ENCODE results near the gene MAGI1.
"Not testable (repeated sequence)": the region's sequence is repeated elsewhere in the genome, so short reads cannot be mapped to it uniquely, and the experiment has no call there.

The MAGI1 gene

DNA sequence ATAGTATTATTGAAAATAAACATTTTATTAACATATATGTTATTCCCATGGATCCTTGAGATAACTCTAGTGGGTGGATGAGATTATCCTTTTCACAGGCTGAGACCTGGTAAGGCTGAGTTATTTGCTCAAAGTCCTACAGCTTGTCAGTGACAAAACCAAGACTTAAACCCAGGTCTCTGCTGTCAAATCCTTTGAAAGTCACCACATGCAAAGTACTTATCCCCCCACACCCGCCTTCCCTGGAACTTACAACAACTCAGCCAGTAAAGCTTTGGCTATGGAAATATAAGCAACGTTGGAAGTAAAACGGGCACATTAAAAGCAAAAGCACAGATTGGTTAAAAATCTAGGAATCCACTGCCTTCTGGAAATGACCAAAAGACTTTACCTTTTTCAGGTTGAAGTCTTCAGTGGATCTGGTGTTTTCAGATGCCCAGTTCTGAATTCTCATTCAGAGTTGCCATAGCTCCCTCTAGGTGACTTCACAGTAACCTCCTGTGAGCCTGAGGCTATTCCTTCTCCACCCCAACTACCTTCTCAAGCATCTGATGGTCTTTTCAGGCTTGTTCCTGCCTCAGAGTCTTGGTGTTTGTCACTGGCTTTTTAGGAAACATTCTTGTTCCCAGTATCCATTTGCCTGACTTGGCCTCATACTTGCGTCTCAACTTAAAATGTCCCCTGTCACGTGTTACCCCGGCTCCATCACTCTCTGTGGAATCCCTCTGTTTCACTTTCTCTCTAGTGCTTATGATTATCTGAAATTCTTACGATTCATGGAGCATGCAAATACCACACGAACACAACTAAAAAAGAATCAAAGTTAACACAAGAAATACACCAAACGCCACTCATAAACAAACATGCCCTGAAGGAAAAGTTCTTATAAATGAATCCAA is 131.2 kb downstream of the MAGI1 start:
- H3K4me1 Mint-ChIP-seq: no peaks in the 10 kb centered on the region
- no peaks in the 10 kb centered on the region for H3K9me3 Mint-ChIP-seq
- H3K4me3 Mint-ChIP-seq: no peak overlapping the region
- H3K27ac Mint-ChIP-seq: no peak overlapping the region
- DNase-seq (ENCODE audit: low spot score in 2 of 2) (no peak), ATAC-seq (no peak)
- no peaks in the 10 kb centered on the region for H3K36me3 Mint-ChIP-seq

DNA sequence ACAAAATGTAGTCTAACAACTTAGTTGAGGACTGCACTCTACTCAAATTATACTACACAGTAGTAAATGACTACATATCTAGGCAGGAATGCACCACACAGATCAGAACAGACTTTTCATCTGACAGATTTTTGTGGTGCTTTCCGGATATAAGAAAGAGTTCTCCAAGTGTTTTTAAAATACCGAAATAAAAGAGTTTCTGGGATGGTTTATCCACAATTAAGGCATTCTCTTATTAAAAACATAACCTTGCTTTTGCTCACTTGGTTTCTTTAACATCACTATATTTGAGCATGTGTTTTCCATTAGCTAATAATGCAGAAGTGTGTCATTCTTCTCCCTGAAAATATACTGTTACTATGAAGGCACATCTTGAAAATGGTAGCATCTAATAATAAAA is 132.9 kb downstream of the MAGI1 start:
- H3K27ac Mint-ChIP-seq: no peak overlapping the region
- no peak overlapping the region for H3K4me3 Mint-ChIP-seq
- no peaks in the 10 kb centered on the region for H3K36me3 Mint-ChIP-seq
- ATAC-seq: no peak
- no peak for DNase-seq (ENCODE audit: low spot score in 2 of 2)
- no peaks in the 10 kb centered on the region for H3K9me3 Mint-ChIP-seq
- H3K4me1 Mint-ChIP-seq: no peaks in the 10 kb centered on the region

DNA sequence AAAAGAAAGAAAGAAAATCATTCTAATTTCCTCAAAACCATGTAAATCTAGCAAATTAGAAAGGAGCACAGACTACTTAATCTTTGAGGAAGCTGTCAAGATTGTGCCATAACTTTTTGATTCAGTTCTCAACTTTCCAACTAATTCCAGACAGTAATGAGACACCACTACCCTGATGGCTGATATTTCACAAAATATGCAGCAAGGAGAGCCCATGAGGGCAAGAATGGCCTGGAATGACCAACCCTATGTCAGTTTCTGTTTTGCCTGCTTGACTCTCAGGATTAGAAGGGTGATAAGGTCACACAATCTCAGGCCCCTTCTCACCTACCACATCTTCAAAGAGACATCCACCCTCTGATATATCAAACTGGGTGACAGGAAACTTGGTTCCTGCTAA is 134.7 kb downstream of the MAGI1 start:
- H3K4me3 Mint-ChIP-seq: no peak overlapping the region
- ATAC-seq (no peak), DNase-seq (ENCODE audit: low spot score in 2 of 2) (no peak)
- H3K9me3 Mint-ChIP-seq: no peaks in the 10 kb centered on the region
- no peaks in the 10 kb centered on the region for H3K36me3 Mint-ChIP-seq
- no peaks in the 10 kb centered on the region for H3K4me1 Mint-ChIP-seq
- H3K27ac Mint-ChIP-seq: no peak overlapping the region

DNA sequence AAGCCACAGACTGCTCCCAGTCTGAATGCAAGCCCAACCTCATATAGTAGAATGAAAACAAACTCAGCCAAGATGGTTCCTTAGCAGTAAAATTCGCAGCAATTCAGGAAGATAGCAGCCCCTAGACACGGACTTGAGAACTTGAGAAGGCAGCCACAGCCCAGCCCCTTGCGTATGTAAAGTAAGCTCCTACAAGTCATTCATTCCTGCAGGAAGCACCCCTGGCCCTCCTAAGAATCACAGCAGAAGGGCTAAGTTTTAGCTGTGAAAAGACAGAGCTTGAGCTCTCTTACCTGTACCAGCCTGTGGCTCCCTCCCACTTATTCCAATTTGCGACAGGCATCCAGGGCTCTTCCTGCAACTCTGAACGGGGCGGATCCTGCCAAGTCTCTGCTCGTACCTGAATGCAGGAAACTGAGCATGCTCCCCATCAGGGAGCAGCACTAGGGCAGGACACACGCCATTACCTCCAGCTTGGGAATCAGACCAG is 136.4 kb downstream of the MAGI1 start:
- no peak for ATAC-seq
- no peak for DNase-seq (ENCODE audit: low spot score in 2 of 2)
- H3K9me3 Mint-ChIP-seq: no peaks in the 10 kb centered on the region
- no peak overlapping the region for H3K4me3 Mint-ChIP-seq
- no peaks in the 10 kb centered on the region for H3K4me1 Mint-ChIP-seq
- H3K36me3 Mint-ChIP-seq: no peaks in the 10 kb centered on the region
- H3K27ac Mint-ChIP-seq: no peak overlapping the region

DNA sequence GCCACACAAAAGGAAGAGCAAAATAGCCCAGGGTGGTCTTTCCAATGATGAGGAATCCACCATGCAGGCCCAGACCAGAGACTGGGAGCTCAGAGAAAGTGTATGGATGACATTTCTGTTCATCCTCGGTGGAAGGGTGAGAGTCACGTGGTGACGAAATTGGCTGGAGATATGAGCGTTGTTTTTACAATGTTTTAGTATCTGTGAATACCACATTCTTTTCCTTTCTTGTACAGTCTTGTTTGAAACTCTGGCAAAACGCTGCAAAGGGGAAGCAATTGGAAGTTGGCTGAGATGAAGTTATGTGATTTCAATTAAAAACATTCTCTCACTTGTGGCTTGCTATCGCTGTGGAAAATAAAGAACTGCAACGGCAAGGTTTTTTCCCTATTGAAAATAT is 137.5 kb downstream of the MAGI1 start:
- ATAC-seq (no peak), DNase-seq (ENCODE audit: low spot score in 2 of 2) (no peak)
- Mint-ChIP-seq H3K36me3 (no peaks in the 10 kb centered on the region), H3K4me1 (no peaks in the 10 kb centered on the region), H3K4me3 (no peak overlapping the region), H3K9me3 (no peaks in the 10 kb centered on the region), H3K27ac (no peak overlapping the region)

DNA sequence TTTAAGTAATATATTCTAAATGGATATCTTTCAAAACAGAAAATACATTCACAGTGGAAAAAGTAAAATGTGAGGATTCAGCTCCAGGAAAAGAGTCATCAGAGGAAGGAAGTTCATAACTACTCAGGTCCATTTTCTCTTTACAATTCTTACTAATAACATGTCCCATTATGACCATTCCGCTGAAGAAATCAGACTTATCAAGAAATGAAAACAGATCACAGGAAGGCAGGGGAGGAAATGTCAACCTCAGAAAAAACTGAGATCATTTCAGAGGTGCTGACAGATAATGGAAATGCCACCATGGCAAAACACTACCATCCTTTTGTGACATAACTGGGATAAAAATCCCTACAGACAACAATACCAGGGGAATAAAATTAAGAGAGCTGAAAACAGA is 139.5 kb downstream of the MAGI1 start:
- ATAC-seq: no peak
- no peak for DNase-seq (ENCODE audit: low spot score in 2 of 2)
- Mint-ChIP-seq H3K4me3 (no peak overlapping the region), H3K4me1 (no peaks in the 10 kb centered on the region), H3K27ac (no peak overlapping the region), H3K36me3 (no peaks in the 10 kb centered on the region), H3K9me3 (no peaks in the 10 kb centered on the region)

DNA sequence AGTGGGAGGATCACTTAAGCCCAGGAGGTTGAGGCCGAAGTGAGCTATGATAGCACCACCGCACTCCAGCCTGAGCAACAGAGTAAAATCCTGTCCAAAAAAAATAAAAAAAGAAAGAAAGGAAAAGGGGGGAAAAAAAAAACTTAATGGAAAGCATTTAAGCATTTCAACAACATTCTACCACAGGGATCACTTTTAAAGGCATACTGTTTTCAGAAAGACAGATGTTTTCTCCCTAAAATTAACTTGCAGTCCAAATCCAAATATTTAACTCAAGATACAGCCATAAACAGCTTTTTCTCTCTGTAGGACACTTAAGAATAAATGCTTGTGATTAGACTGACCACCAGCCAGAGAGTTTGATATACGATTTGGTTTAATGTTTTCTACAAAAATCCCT is 141.0 kb downstream of the MAGI1 start:
- Mint-ChIP-seq H3K9me3 (no peaks in the 10 kb centered on the region), H3K27ac (no peak overlapping the region), H3K4me3 (no peak overlapping the region), H3K36me3 (no peaks in the 10 kb centered on the region), H3K4me1 (no peaks in the 10 kb centered on the region)
- ATAC-seq: no peak
- DNase-seq (ENCODE audit: low spot score in 2 of 2): no peak

DNA sequence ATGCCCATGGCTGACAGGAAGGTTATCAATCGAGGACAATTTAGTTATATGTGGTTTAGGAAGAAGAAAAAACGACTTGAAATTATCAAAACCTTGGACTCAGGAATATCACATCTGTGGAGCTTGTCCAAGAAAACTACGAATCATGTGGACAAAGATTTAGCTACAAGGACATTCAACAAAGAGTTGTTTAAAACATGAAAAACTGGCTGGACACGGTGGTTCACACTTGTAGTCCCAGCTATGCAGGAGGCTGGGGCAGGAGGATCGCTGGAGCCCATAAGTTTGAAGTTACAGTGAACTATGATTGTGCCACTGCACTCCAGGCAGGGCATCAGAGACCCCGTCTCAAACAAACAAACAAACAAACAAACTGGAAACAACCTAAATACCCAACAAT is 142.4 kb downstream of the MAGI1 start:
- no peaks in the 10 kb centered on the region for H3K36me3 Mint-ChIP-seq
- no peak overlapping the region for H3K27ac Mint-ChIP-seq
- no peaks in the 10 kb centered on the region for H3K9me3 Mint-ChIP-seq
- DNase-seq (ENCODE audit: low spot score in 2 of 2) (no peak), ATAC-seq (no peak)
- no peaks in the 10 kb centered on the region for H3K4me1 Mint-ChIP-seq
- no peak overlapping the region for H3K4me3 Mint-ChIP-seq

DNA sequence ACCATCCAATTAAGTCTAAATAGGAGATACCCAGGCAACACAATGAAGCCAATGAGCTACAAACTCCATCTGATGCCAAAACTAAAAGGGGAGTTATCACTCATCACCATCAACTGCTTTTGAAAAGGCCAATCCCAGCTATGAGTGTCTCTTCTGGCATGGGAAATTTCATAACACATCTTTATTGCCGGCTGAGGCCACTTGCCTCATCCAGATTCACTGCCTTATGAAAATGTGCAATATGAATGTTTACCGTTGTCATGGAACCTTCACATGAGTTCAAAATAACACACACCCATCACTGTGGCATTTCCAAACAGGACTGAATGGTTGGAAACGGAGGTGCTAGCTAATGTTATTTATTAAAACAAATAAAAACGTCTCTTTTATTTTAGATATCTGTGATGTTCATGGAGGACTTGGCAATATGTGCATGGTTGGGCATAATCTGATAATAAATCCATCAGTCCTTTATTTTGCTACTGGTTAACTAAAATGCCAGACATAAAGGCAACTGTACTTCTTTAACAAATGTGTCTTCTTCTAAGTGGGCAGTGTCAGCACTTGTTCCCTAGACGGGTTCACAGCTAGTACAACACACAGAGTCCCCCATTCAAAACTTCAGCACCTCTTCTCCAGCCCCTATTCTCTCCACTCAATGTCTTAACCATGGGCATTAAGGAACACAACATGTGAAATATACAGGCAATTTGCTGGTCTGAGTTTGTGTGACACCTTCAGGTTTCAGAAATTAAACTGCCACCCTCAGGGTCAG is 143.9 kb downstream of the MAGI1 start:
- Mint-ChIP-seq H3K9me3 (peaks cover 3% of the 10 kb centered on the region), H3K4me3 (no peak overlapping the region), H3K4me1 (no peaks in the 10 kb centered on the region), H3K27ac (no peak overlapping the region), H3K36me3 (no peaks in the 10 kb centered on the region)
- ATAC-seq: no peak
- no peak for DNase-seq (ENCODE audit: low spot score in 2 of 2)

DNA sequence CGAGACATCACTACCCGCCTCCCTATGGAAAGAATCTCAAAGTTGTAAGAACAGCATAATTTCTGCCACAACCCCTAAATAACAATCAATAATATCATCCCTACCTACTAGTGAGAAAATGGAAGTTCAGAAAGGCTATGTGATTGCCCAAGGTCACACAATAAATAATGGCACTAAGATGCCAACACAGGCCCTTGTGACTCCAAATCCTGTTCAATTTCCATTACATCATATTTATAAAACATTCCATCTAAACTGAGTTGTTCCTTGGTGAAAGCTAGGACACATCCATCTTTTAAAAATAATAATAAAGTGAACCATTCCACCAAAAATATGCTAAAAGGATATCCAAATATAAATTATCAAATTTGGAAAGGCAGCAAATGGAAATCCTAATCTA is 144.6 kb downstream of the MAGI1 start:
- no peak for ATAC-seq
- H3K4me3 Mint-ChIP-seq: no peak overlapping the region
- no peak for DNase-seq (ENCODE audit: low spot score in 2 of 2)
- peaks cover 3% of the 10 kb centered on the region for H3K9me3 Mint-ChIP-seq
- H3K36me3 Mint-ChIP-seq: no peaks in the 10 kb centered on the region
- no peaks in the 10 kb centered on the region for H3K4me1 Mint-ChIP-seq
- no peak overlapping the region for H3K27ac Mint-ChIP-seq

DNA sequence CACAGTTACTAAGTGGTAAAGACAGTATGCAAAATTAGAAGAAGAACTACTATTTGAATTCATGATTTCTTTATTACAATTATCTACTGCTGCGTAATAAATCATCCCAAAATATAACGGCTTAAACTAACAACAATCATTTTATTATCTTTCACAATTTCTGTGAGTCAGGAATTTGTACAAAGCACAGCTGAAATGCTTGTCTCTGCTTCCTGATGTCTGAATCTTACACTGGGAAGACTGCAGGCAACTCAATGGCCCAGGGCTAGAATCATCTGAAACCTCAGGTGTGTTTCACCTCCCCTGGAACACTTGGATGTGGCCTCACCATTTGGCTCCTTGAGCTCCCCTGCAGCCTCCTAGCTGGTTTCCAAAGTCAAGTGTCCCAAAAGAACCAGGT is 145.1 kb downstream of the MAGI1 start:
- no peak for DNase-seq (ENCODE audit: low spot score in 2 of 2)
- H3K36me3 Mint-ChIP-seq: no peaks in the 10 kb centered on the region
- no peak overlapping the region for H3K27ac Mint-ChIP-seq
- peaks cover 3% of the 10 kb centered on the region for H3K9me3 Mint-ChIP-seq
- no peak overlapping the region for H3K4me3 Mint-ChIP-seq
- H3K4me1 Mint-ChIP-seq: no peaks in the 10 kb centered on the region
- no peak for ATAC-seq

DNA sequence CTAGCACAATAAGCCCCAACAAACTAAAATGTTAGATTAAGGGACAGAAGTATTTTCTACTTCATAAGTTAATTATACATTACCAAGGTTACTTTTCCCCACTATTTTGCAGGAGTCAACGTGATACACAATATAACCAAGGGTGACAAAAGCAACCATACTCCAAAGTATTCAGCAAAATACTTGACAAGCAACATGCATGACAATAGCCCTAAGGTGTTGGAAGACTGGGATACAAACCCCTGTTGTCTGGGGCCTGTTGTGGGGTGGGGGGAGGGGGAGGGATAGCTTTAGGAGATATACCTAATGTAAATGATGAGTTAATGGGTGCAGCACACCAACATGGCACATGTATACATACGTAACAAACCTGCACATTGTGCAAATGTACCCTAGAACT is 147.2 kb downstream of the MAGI1 start:
- not testable (repeated sequence) for H3K27ac Mint-ChIP-seq; DNase-seq (ENCODE audit: low spot score in 2 of 2); H3K36me3 Mint-ChIP-seq; H3K9me3 Mint-ChIP-seq; H3K4me1 Mint-ChIP-seq; ATAC-seq; H3K4me3 Mint-ChIP-seq

DNA sequence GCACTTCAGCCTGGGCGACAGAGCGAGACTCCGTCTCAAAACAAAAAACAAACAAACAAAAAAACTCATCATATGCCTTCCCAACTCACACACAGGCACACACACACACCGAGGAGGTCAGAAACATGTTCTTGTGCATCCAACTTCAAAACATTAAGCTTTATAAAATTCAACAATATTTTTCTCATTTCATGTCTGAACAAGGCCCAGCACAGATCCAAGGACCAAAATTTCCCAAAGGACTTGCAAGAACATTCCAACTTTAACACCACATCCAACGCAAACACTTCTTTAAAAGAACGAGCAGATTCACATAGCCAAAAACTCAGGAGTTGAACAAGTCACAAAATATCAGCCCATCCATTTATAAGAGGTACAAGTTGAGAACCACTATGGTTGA is 148.4 kb downstream of the MAGI1 start:
- Mint-ChIP-seq H3K4me1 (no peaks in the 10 kb centered on the region), H3K36me3 (no peaks in the 10 kb centered on the region), H3K27ac (no peak overlapping the region), H3K9me3 (peaks cover 5% of the 10 kb centered on the region), H3K4me3 (no peak overlapping the region)
- DNase-seq (ENCODE audit: low spot score in 2 of 2) (no peak), ATAC-seq (no peak)

DNA sequence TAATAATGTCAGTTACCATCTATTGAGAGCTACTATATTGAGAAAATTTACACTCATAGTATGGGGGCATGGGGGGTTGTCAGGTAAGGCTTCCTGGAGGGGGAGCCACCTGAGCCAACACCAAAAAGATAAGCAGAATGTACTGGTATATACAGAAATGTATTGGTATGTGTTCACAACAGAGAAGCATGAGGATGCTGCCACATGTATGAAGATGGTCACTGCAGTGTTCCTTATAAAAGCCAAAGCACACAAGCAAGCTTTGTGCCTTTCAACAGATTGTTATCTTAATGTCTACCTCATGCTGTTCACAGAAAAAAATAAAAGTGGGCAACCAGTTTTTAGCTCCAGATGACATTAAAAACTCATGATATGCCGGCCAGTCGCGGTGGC is 149.0 kb downstream of the MAGI1 start:
- no peaks in the 10 kb centered on the region for H3K4me1 Mint-ChIP-seq
- H3K9me3 Mint-ChIP-seq: peaks cover 5% of the 10 kb centered on the region
- no peak for DNase-seq (ENCODE audit: low spot score in 2 of 2)
- H3K36me3 Mint-ChIP-seq: no peaks in the 10 kb centered on the region
- H3K27ac Mint-ChIP-seq: no peak overlapping the region
- H3K4me3 Mint-ChIP-seq: no peak overlapping the region
- ATAC-seq: no peak

DNA sequence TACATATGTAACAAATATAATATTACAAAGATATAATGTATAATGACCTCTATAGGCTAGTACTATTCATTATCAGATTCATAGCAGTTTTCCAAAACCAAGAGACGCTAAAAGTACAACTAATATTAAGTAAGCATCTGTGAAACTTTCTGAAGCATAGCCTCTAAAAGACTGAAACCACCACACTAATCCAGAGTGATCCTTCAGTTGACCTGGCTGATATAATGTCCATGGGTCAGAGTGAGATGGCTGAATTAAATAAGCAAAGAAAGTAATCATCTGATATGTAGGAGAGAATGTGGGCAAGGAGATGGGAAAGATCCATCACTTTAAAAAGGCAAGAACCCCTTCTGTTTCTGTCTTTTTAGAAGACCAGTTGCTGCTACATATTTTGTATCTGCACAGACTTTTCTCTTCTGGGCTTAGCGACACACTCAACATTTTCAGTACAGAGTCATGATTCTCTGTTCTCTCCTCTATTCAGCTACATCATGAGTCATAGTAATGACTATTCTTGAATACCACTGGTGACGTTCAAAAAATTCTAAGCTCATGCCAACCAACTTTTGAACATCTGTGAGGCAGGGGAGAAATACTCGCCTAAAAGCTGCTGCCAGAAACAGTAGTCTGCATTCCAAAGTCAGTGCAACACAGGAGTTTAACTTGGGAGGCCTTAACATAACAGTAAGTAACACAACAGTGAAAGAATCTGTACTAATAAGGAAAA is 149.6 kb downstream of the MAGI1 start:
- Mint-ChIP-seq H3K36me3 (no peaks in the 10 kb centered on the region), H3K4me1 (no peaks in the 10 kb centered on the region), H3K27ac (no peak overlapping the region), H3K9me3 (peaks cover 5% of the 10 kb centered on the region), H3K4me3 (no peak overlapping the region)
- DNase-seq (ENCODE audit: low spot score in 2 of 2) (no peak), ATAC-seq (no peak)
